H1 (cell line): ENCODE data around the gene SCN2B. TPM values are rescaled to one million over a fixed set of nuclear protein-coding genes. Genes with fewer than 3 reads are reported as not detected.

ENCODE experiments used
- CTCF ChIA-PET: fragments of 300-600 bp; sonication (Branson Sonifier 250); formaldehyde crosslinking; loops from one replicate; lab custom pipeline; 2021; ENCODE audit not compliant: partially characterized antibody; lab: Charles Lee
- POLR2A ChIA-PET: fragments of 300-600 bp; sonication (Branson Sonifier 250); formaldehyde crosslinking; loops from one replicate; lab custom pipeline; 2021; ENCODE audit warnings: inconsistent platforms; ENCODE audit not compliant: partially characterized antibody; lab: Charles Lee
- DNase-seq, 2 experiments: peaks; one replicate each; pipeline versions ENCODE4 v3.0.0 to v3.0.0-alpha.2; 2010 to 2022; ENCODE audit warnings: low spot score in 2 of 2, low read depth in 1 of 2, mixed read lengths in 1 of 2
- FAIRE-seq: peaks from 2 replicates; lab custom pipeline; 2011; peaks lifted over from hg19 to GRCh38; lab: Jason Lieb, UNC
- H2AFZ ChIP-seq: 2 replicates; pipeline ENCODE4 v1.8.1; 2012; ENCODE audit warnings: low read length, inconsistent platforms
- H2AK5ac ChIP-seq: 2 replicates; pipeline ENCODE4 v1.6.1; 2013; ENCODE audit warnings: low read depth, low read length
- H2BK120ac ChIP-seq: replicated peaks from 2 replicates; pipeline ENCODE3; 2013; ENCODE audit warnings: low read depth, low read length, inconsistent platforms
- H2BK12ac ChIP-seq: 2 replicates; pipeline ENCODE4 v1.6.1; 2013; ENCODE audit warnings: low read depth, low read length
- H2BK15ac ChIP-seq: 2 replicates; pipeline ENCODE4 v1.6.1; 2013; ENCODE audit warnings: low read length
- H2BK20ac ChIP-seq: 2 replicates; pipeline ENCODE4 v1.6.1; 2013; ENCODE audit warnings: low read length
- H2BK5ac ChIP-seq: 2 replicates; pipeline ENCODE4 v1.6.1; 2013; ENCODE audit warnings: low read depth, low read length
- H3K14ac ChIP-seq: 2 replicates; pipeline ENCODE4 v1.6.1; 2013; ENCODE audit warnings: inconsistent platforms; ENCODE audit not compliant: insufficient read length
- H3K18ac ChIP-seq: 2 replicates; pipeline ENCODE4 v1.6.1; 2013; ENCODE audit warnings: low read length; ENCODE audit errors: extremely low read depth
- H3K23ac ChIP-seq: 2 replicates; pipeline ENCODE4 v1.6.1; 2013; ENCODE audit warnings: inconsistent platforms; ENCODE audit not compliant: insufficient read length
- H3K23me2 ChIP-seq: 2 replicates; pipeline ENCODE4 v1.6.1; 2013; ENCODE audit warnings: low read depth, low read length
- H3K27ac ChIP-seq: 2 replicates; pipeline ENCODE4 v1.6.1; 2011; ENCODE audit warnings: low read depth, low read length, inconsistent platforms
- H3K27me3 ChIP-seq, 4 experiments: replicated peaks in 1 of 4; 1 replicate in 1 of 4; 2 replicates in 3 of 4; pipeline versions ENCODE4 v1.6.1 to v1.8.1; 2011 to 2013; ENCODE audit warnings: low read length in 3 of 4, mild to moderate bottlenecking in 3 of 4, inconsistent platforms in 2 of 4, mixed read lengths in 2 of 4, moderate library complexity in 1 of 4; ENCODE audit not compliant: control insufficient read depth in 3 of 4, insufficient read depth in 3 of 4; ENCODE audit errors: extremely low read depth in 1 of 4
- H3K36me3 ChIP-seq, 4 experiments: 2 replicates each; pipeline versions ENCODE4 v1.6.1 to v1.8.1; 2011 to 2013; ENCODE audit warnings: mild to moderate bottlenecking in 4 of 4, low read length in 3 of 4, moderate library complexity in 2 of 4, control low read depth in 1 of 4, inconsistent platforms in 1 of 4; ENCODE audit not compliant: insufficient read depth in 4 of 4, control insufficient read depth in 2 of 4
- H3K4ac ChIP-seq: replicated peaks from 2 replicates; pipeline ENCODE3; 2013; ENCODE audit warnings: low read length, low read depth, mixed read lengths, inconsistent platforms; ENCODE audit not compliant: insufficient read length
- H3K4me1 ChIP-seq, 4 experiments: replicated peaks in 1 of 4; 1 replicate in 1 of 4; 2 replicates in 3 of 4; pipeline versions ENCODE4 v1.6.1 to v1.8.1; 2011 to 2013; ENCODE audit warnings: low read length in 3 of 4, inconsistent platforms in 2 of 4, mixed read lengths in 1 of 4; ENCODE audit not compliant: insufficient read depth in 4 of 4, control insufficient read depth in 3 of 4
- H3K4me2 ChIP-seq, 2 experiments: 2 replicates each; pipeline versions ENCODE4 v1.6.1 to v1.8.1; 2011 to 2013; ENCODE audit warnings: low read depth in 2 of 2, low read length in 2 of 2, control low read depth in 1 of 2, inconsistent platforms in 1 of 2, mild to moderate bottlenecking in 1 of 2; ENCODE audit not compliant: insufficient read depth in 1 of 2
- H3K4me3 ChIP-seq, 4 experiments: fragments of 200-600, 300-600 bp in 1 of 4; sonication (generic), shearing (Covaris generic), sonication (Bioruptor Twin) in 1 of 4; 2 replicates each; pipeline versions ENCODE4 v1.5.1 to v1.8.1; 2011 to 2016; ENCODE audit warnings: low read length in 4 of 4, low read depth in 3 of 4, control low read depth in 2 of 4, inconsistent platforms in 2 of 4, mild to moderate bottlenecking in 2 of 4, mixed read lengths in 1 of 4, moderate library complexity in 1 of 4; ENCODE audit not compliant: insufficient read depth in 2 of 4; ENCODE audit errors: extremely low read depth in 1 of 4
- H3K56ac ChIP-seq: replicated peaks from 2 replicates; pipeline ENCODE3; 2013; ENCODE audit warnings: low read depth, mild to moderate bottlenecking, mixed read lengths, low read length, inconsistent platforms; ENCODE audit not compliant: insufficient read length
- H3K79me1 ChIP-seq: 2 replicates; pipeline ENCODE4 v1.6.1; 2013; ENCODE audit warnings: low read depth, low read length, control low read depth
- H3K79me2 ChIP-seq, 2 experiments: 2 replicates each; pipeline versions ENCODE4 v1.6.1 to v1.8.1; 2012 to 2013; ENCODE audit warnings: low read length in 2 of 2, mild to moderate bottlenecking in 2 of 2, inconsistent platforms in 1 of 2; ENCODE audit not compliant: insufficient read depth in 2 of 2, control insufficient read depth in 1 of 2
- H3K9ac ChIP-seq, 4 experiments: replicated peaks in 1 of 4; 1 replicate in 1 of 4; 2 replicates in 3 of 4; pipeline versions ENCODE4 v1.6.1 to v1.8.1; 2011 to 2013; ENCODE audit warnings: low read depth in 3 of 4, low read length in 3 of 4, control low read depth in 2 of 4, mild to moderate bottlenecking in 2 of 4, moderate library complexity in 2 of 4, inconsistent platforms in 1 of 4; ENCODE audit errors: extremely low read depth in 1 of 4
- H3K9me3 ChIP-seq, 2 experiments: 2 replicates each; pipeline versions ENCODE4 v1.6.1 to v1.8.1; 2012 to 2013; ENCODE audit warnings: mild to moderate bottlenecking in 2 of 2, moderate library complexity in 2 of 2, control low read depth in 1 of 2, inconsistent platforms in 1 of 2, low read depth in 1 of 2, low read length in 1 of 2, mixed read lengths in 1 of 2; ENCODE audit not compliant: insufficient read depth in 2 of 2
- H4K20me1 ChIP-seq, 2 experiments: replicated peaks in 1 of 2; 2 replicates each; pipeline versions ENCODE3 to v1.8.1; 2011 to 2013; ENCODE audit warnings: inconsistent platforms in 2 of 2, low read length in 2 of 2, mild to moderate bottlenecking in 1 of 2; ENCODE audit not compliant: insufficient read depth in 2 of 2, control insufficient read depth in 1 of 2
- H4K5ac ChIP-seq: 2 replicates; pipeline ENCODE4 v1.6.1; 2013; ENCODE audit warnings: low read length, low read depth, mixed read lengths, inconsistent platforms; ENCODE audit not compliant: insufficient read length
- H4K8ac ChIP-seq: 2 replicates; pipeline ENCODE4 v1.8.0; 2013; ENCODE audit warnings: mild to moderate bottlenecking, moderate library complexity, low read length, inconsistent platforms; ENCODE audit not compliant: insufficient read depth; ENCODE audit errors: extremely low read depth
- H4K91ac ChIP-seq: replicated peaks from 2 replicates; pipeline ENCODE3; 2013; ENCODE audit warnings: low read length, mixed read lengths, inconsistent platforms; ENCODE audit not compliant: insufficient read length
- SP1 ChIP-seq: IDR thresholded peaks from 2 replicates; pipeline ENCODE4 v1.6.1; 2011; ENCODE audit warnings: low read depth, low read length
- SUZ12 ChIP-seq: fragments of 200-600 bp; sonication (generic); IDR thresholded peaks from 2 replicates; pipeline ENCODE4 v1.6.1; 2012; ENCODE audit warnings: mild to moderate bottlenecking, inconsistent platforms, low read length, moderate library complexity, mixed read lengths
- WGBS, 2 experiments: shearing (Covaris generic) in 1 of 2; methylation state at CpG; one replicate each; pipeline versions ENCODE4 v1.1.6 to v1.1.7; 2013 to 2015; ENCODE audit warnings: low lambda C conversion rate in 2 of 2, mixed read lengths in 2 of 2, inconsistent platforms in 1 of 2, low coverage in 1 of 2, missing lambda C conversion rate in 1 of 2; ENCODE audit not compliant: insufficient replicate concordance in 2 of 2, insufficient coverage in 1 of 2, insufficient read length in 1 of 2; ENCODE audit errors: extremely low coverage in 1 of 2, missing lambda C conversion rate in 1 of 2; 5-methylcytosine and 5-hydroxymethylcytosine counted together
- polyA plus RNA-seq, 7 experiments: library from polyadenylated mRNA; depleted of rRNA in 3 of 7; stranded (reverse) in 5 of 7; unstranded in 2 of 7; fragments of >200 nt in 5 of 7; fragments of 200-250 nt in 2 of 7; gene quantifications; 1 replicate in 5 of 7; 2 replicates in 1 of 7; 4 replicates in 1 of 7; pipeline versions ENCODE4 v1.2.1 to v1.2.3, GENCODE V29; 2011 to 2013; ENCODE audit warnings: missing spikeins in 2 of 7, mixed read lengths in 2 of 7
- total RNA-seq: library from RNA; stranded (reverse); fragmentation: NEBNext Ultra II Directional; extraction: Animal tissue kit (Norgen Biotek cat#: 25700); gene quantifications from 2 replicates; pipeline ENCODE4 v1.2.1, GENCODE V29; 2021

The SCN2B gene
- total and polyA plus RNA-seq, 2 of the 8 experiments (the other 6 are each of a cell fraction or from before 2014, with no cell fraction given): 0.14 to 0.24 TPM

DNA sequence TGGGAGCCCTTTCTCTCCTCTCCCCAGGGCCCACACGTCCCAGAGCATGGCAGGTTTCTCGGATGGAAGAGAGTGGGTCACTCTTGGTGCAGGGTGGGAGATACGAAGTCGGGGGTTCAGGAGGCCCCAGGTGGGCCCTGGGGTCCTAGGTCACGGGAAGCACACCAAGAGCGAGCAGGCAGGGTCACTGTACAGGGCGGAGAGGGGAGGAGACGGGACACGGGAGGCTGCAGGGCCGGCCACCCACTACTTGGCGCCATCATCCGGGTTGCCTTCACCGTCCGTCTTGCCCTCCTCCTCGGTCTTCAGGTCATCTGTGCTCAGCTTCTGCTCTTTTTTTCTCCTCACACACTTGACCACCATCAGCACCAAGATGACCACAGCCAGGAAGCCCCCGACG lies 9.8 kb downstream of the SCN2B start:
- Histone ChIP-seq H2AFZ (no peak overlapping the region), H2BK15ac (0 out of 2 replicates have a peak overlapping the region, but pooled peaks have one; percentile 29), H2BK5ac (0 out of 2 replicates have a peak overlapping the region, but pooled peaks have one; percentile 4), H3K18ac (no peak overlapping the region), H3K4me3 (no peak overlapping the region), H3K14ac (no peak overlapping the region), H3K4ac (no peak overlapping the region), H3K9me3 (no peaks in the 10 kb centered on the region), H3K23ac (no peak overlapping the region), H2AK5ac (no peak overlapping the region), H3K79me1 (no peaks in the 10 kb centered on the region), H3K23me2 (peaks cover 2% of the 10 kb centered on the region; the same call in 1 of the 2 replicates), H3K56ac (no peak overlapping the region), H3K4me2 (no peak overlapping the region), H3K27me3 (peaks cover 6 to 61% (median 30%) of the 10 kb centered on the region in 4 experiments), H3K27ac (no peak overlapping the region), H2BK12ac (no peak overlapping the region), H4K20me1 (no peaks in the 10 kb centered on the region), H2BK120ac (no peak overlapping the region), H3K4me1 (peaks cover 2 to 16% (median 7%) of the 10 kb centered on the region in 4 experiments), H2BK20ac (no peak overlapping the region), H4K5ac (no peak overlapping the region), H3K9ac (no peak overlapping the region), H3K79me2 (no peaks in the 10 kb centered on the region), H4K8ac (no peak overlapping the region), H3K36me3 (no peaks in the 10 kb centered on the region), H4K91ac (no peak overlapping the region)
- DNase-seq: no peak
- ChIA-PET CTCF (interaction anchor here (1.0 to 8.7 kb wide), 6 partner anchors 10 to 342 kb away, joined by 3 to 245 read pairs (median 4); partner anchors contain the start of genes FXYD2 and SCN4B), POLR2A (interaction anchor here (1.2 to 3.2 kb wide), 2 partner anchors 10 kb away, joined by 5 to 15 read pairs; no protein-coding TSS in a partner anchor)
- FAIRE-seq: no peak
- WGBS, 2 experiments: 95% methylated on average over 13 of the region's 17 CpGs; no CpG with 5 or more reads in 1 of the 2 experiments
- TF ChIP-seq SP1 (no peak), SUZ12 (no peak)
